Measurements from ENCODE around the gene SRPK3.
"Not testable (repeated sequence)": the region's sequence is repeated elsewhere in the genome, so short reads cannot be mapped to it uniquely, and the experiment has no call there.

SRPK3 gene

DNA sequence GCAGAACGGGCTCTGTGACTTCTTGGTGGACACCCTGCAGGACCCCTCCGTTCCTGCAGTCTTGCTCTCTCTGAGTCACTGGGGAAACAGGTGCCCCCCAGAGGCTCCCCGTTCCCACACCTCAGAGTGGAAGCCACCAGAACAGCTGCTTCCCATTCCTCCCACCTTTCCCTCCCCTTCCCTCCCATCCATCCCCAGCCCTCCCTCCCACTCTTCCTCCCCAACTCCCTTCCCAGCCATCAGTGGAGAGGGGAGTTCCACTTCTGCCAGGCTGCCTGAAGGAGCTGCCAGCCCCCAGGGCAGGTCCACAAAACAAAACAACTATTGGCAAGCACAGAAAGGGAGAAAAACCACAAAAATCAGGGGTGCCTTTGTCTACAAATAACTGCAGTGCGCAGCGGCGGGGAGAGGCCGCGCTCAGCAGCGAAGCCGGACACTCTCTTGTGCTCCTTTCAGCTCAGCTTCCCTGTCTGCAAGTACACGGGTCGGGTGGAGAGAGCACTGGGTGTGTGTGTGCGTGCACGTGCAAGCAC lies 21.7 kb downstream of the SRPK3 start:
- Mint-ChIP-seq H3K4me1 (peaks cover 11% of the 10 kb centered on the region), H3K9me3 (no peaks in the 10 kb centered on the region), H3K27me3 (no peaks in the 10 kb centered on the region), H3K27ac (no peak overlapping the region), H3K4me3 (no peak overlapping the region)
- DNase-seq = no peak
- peak; percentile 14 for ATAC-seq

DNA sequence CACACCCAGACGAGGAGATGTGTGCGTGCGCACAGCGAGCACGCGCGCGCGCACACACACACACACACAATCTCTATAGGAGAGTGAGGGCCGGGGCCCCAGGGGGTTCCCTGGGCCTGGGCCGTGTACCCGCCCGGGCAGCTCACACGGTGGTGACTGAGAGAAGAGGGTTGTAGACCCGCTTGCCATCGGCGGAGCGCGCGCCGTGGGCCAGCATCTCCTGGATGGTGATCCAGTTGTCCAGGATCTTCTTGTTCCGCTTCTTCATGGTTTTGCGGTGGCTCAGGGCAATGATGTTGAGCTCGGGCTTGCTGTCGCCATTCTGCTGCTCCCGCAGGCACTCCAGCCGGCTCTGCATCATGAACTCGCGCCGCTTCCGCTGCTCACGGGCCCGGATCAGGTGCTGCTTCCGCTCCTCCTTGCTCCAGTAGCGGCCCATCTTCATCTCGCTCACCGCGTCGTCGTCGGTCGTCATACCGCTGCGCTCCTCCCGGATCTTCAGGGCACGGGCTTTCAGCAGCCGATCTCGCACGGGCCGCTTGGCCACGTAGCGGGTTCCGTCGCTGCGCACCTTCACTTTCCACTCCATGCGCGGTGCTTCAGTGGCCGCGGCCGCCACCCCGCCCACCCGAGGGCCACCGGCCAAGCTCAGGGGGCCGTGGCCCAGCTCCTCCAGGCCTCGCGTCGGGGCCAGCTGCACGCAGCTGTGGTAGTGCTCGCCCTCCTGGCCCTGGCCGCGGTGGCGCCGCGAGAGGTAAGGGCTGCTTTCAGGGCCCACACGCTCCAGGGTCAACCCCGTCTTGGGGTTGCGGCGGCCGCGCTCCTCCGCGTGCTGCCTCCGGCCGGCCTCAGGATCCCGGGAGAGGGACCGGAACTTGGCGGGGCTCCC lies 22.6 kb downstream of the SRPK3 start:
- Mint-ChIP-seq H3K4me1 (peaks cover 6% of the 10 kb centered on the region), H3K4me3 (no peak overlapping the region), H3K9me3 (no peaks in the 10 kb centered on the region), H3K27me3 (no peaks in the 10 kb centered on the region), H3K27ac (no peak overlapping the region)
- DNase-seq (no peak), ATAC-seq (peak; percentile 35)

DNA sequence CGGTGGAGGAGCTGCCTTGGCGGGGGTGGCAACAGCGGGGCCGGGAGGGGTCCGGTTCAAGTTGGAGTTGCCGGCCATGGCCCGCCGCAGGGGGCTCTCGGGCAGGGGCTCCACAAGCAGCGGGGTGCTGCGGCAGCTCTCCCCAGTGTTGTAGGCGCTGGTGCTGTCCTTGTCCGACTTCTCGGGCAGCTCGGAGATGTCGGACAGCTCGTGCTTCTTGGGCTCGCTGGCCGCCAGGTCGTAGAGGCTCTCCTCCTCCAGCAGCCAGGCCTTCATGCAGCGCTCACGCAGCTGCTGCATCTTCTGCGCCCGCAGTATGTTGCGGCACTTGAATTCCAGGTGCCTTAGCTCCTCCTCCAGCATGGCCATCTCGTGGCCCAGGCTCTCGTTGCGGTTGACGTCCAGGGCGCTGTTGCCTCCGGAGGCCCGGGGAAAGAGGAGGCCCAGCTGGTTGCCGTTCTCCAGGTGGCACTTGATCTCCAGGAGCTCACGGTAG lies 23.3 kb downstream of the SRPK3 start:
- ATAC-seq (no peak), DNase-seq (no peak)
- H3K4me1 Mint-ChIP-seq = peaks cover 6% of the 10 kb centered on the region
- H3K27ac Mint-ChIP-seq = no peak overlapping the region
- H3K4me3 Mint-ChIP-seq = no peak overlapping the region
- no peaks in the 10 kb centered on the region for H3K27me3 Mint-ChIP-seq
- H3K9me3 Mint-ChIP-seq = no peaks in the 10 kb centered on the region

DNA sequence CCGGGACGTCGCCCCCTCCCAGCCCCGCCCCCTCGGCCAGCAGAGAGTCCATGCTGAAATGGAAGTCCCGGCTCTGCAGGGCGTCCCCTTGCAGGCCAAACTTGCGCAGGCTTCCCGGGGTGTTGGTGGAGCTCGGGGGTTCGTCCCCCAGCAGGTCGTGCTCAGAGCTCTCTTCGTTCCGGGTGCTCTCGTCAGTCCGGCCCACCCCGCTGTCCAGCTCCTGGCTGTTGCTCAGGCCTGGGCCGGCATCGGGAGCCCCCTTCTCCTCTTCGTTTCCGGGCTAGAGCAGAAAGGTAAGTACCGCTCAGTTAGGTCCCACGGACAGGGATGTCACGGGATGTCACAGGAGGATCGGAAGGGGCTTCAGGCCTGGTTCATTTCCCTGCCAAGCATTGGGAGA lies 23.8 kb downstream of the SRPK3 start:
- Mint-ChIP-seq H3K4me3 (no peak overlapping the region), H3K4me1 (peaks cover 6% of the 10 kb centered on the region), H3K9me3 (no peaks in the 10 kb centered on the region), H3K27me3 (no peaks in the 10 kb centered on the region), H3K27ac (no peak overlapping the region)
- DNase-seq = no peak
- no peak for ATAC-seq

DNA sequence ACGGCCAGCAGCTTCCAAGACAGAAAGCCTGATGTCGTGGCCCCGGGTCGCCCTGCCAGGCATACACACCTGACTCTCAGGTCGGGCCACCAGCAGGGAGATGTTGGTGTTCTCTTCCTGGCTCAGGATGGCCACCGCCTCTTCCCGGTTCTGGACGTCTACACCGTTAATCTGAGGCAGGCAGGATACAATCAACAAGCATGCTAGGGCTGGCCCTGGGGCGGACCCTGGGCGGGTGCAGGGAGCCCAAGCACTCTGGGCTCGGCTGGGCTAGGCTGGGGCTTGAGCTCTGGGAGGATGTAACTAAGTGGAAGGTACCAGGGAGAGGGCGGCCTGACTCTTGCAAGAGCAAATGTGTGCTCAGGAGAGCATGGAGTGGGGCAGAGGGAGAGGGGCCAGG lies 24.6 kb downstream of the SRPK3 start:
- H3K9me3 Mint-ChIP-seq = no peaks in the 10 kb centered on the region
- ATAC-seq (no peak), DNase-seq (no peak)
- no peaks in the 10 kb centered on the region for H3K27me3 Mint-ChIP-seq
- H3K4me3 Mint-ChIP-seq = no peak overlapping the region
- no peak overlapping the region for H3K27ac Mint-ChIP-seq
- H3K4me1 Mint-ChIP-seq = peaks cover 6% of the 10 kb centered on the region

DNA sequence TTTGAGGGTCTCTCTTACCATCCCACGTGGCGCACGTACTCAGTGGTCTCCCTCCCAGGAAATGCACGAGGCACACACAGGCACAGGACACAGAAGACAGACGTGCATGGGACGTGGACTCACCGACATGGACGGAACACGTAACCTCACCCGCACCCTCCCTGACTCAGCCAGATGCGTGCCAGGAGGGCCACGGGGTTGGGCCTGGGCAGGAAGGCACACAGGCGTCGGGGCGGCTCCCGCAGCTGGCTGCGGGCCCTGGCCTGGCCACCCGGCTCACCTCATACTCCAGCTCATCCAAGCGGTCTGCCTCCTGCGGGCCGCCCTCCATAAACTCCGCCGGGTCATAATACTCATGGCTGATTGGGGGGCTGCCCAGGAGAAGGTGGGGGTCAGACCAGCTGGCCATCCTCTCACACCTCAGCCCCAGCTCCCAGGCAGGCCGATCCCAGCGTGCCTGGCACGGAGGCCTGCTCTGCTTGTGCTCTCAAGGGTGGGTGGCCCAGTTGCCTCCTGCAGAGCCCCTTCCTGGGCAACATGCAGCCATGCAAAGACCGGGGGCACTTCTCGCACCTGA lies 26.2 kb downstream of the SRPK3 start:
- ATAC-seq = no peak
- Mint-ChIP-seq H3K4me3 (no peak overlapping the region), H3K27me3 (no peaks in the 10 kb centered on the region)

DNA sequence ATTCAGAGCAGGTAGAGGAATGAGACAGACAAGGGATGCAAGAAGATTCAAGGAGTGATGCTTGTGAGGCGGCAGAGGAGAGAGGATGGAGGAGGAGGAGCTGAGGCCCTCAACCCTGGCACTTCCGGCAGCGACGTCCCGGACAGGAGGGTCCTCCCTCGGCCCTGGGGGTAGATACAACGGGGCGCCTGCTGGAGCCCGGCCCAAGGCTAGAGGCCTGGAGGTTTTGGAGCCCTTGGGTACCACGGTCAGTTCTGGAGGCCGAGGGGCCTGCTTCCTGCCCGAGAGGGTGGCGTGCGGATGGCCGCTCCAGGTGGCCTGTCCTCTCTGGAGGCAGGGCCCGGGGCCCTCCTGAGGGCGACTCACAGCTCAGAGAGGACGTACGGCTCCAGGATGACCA lies 27.1 kb downstream of the SRPK3 start:
- no peaks in the 10 kb centered on the region for H3K9me3 Mint-ChIP-seq
- no peaks in the 10 kb centered on the region for H3K4me1 Mint-ChIP-seq
- ATAC-seq (no peak), DNase-seq (no peak)
- no peaks in the 10 kb centered on the region for H3K27me3 Mint-ChIP-seq
- no peak overlapping the region for H3K27ac Mint-ChIP-seq
- H3K4me3 Mint-ChIP-seq = no peak overlapping the region

More for the DNA sequence above, 26.2 kb downstream of the SRPK3 start:
- Mint-ChIP-seq H3K4me1 (peaks cover 6% of the 10 kb centered on the region), H3K27ac (no peak overlapping the region), H3K9me3 (no peaks in the 10 kb centered on the region)
- DNase-seq = no peak

DNA sequence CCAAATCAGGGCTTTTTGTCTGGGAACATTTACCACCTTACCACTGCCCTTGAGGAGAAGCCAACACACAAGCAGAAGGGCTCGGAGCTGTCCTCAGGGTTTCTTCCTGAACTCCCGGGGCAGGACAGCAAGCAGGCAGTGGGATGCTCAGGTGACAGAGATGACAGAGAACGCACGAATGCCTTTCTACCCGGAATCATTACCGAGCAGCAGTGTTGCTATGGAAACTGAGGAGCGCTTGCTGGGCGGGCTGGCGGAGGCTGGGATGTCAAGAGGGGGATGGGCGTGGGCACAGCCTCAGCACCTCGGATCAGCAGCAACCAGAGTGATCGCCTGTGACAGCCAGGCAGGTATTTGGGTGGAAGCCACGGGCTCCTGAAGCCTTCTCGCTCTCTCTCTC lies 31.4 kb downstream of the SRPK3 start:
- Mint-ChIP-seq H3K27me3 (peaks cover 7% of the 10 kb centered on the region), H3K9me3 (no peaks in the 10 kb centered on the region), H3K4me1 (peaks cover 17% of the 10 kb centered on the region), H3K4me3 (no peak overlapping the region), H3K27ac (no peak overlapping the region)
- ATAC-seq (no peak), DNase-seq (no peak)

DNA sequence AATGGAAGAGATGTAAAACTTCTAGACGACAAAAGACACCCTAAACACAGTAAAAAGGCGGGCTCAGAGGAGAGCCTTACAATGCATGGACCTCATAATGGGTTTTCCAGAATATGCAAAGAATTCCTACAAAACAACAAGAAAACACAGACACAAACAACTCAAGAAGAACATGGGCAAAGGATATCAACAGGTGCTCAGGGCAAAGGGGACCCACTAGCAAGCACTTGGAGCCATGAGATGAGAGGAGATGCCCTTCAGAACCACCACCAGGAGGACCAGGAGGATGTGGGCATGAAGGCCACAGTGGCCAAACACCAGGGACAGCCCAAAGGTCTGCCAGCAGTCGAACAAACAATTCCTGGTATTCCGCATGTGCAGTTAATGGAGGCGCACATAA lies 32.3 kb downstream of the SRPK3 start:
- DNase-seq (no peak), ATAC-seq (no peak)
- H3K4me1 Mint-ChIP-seq = peaks cover 20% of the 10 kb centered on the region
- H3K4me3 Mint-ChIP-seq = no peak overlapping the region
- no peaks in the 10 kb centered on the region for H3K9me3 Mint-ChIP-seq
- H3K27me3 Mint-ChIP-seq = peaks cover 7% of the 10 kb centered on the region
- no peak overlapping the region for H3K27ac Mint-ChIP-seq

DNA sequence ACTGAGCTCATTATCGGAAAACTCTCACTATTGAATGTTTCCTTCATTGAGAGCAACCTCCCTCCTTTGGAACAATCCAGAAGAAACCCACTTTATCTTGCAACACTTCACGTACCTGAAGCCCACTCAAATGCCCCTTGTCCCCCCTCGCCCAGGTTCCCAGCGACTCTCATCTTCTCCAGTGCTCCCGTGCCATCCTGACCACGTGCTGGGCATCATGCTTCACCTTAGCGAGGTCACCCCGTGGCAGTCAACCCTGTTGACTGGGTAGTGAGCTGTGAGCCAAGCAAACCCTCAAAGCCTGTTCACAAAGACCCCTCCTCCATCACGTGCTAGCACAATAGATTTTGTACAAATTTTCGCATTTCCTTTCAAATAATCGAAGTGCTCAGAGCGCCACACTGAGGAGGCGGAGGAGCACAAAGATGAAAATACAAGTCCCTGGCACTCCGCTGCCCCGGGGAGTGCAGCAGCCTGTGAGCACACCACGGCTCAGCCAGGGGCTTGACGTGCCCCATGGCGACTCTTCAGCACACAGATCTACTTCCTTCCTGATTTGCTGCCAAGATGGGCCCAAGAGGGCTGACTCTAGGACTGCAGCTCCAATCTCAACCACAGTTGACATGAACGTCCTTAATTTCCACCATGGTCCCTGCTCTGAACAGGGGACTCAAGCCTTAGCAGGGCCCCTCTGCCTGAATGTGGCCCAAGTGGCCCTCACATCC lies 33.9 kb downstream of the SRPK3 start:
- Mint-ChIP-seq H3K27me3 (peaks cover 7% of the 10 kb centered on the region), H3K4me1 (peaks cover 26% of the 10 kb centered on the region), H3K9me3 (no peaks in the 10 kb centered on the region), H3K4me3 (no peak overlapping the region), H3K27ac (no peak overlapping the region)
- DNase-seq (no peak), ATAC-seq (no peak)

DNA sequence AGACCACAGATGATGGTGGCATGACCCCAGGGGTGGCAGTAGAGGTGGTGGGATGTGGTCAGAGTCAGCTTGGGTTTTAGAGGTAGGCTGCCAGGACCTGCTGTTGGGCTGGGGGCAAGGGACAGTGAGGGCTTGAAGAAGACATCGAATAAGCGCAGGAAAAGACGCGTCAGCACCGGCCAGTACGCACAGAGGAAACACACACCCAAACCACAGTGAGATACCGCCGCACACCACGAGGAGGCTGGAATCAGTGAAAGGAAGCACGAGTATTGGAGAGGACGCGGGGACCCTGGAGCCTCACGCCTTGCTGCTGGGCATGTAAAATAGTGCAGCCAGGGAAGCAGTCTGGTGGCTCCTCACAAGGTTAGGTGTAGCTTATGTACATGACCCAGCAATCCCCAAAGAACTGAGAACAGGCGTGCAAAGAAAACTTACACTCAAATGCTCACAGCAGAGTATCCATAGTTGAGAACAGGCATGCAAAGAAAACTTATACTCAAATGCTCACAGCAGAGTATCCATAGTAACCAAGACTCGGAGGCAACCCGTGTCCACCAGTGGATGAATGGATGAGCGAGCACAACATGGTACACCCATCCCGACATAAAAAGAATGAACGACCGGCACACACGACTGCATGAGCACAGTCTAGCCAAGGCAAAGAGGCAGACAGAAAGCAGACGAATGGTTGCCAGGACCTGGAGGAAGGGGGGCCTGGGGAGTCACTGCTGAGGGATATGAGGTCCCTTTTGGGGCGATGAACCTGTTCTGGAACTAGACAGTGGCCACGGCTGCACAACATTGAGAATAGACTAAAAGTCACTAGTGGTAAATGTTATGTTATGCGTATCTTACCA lies 36.2 kb downstream of the SRPK3 start:
- Mint-ChIP-seq H3K4me3 (no peak overlapping the region), H3K4me1 (peaks cover 43% of the 10 kb centered on the region), H3K27me3 (peaks cover 7% of the 10 kb centered on the region), H3K9me3 (no peaks in the 10 kb centered on the region), H3K27ac (peak overlapping the region in 1 of 2 donors; percentile 65)
- ATAC-seq = peak; percentile 71
- peak in 1 of 2 donors; percentile 38 for DNase-seq

DNA sequence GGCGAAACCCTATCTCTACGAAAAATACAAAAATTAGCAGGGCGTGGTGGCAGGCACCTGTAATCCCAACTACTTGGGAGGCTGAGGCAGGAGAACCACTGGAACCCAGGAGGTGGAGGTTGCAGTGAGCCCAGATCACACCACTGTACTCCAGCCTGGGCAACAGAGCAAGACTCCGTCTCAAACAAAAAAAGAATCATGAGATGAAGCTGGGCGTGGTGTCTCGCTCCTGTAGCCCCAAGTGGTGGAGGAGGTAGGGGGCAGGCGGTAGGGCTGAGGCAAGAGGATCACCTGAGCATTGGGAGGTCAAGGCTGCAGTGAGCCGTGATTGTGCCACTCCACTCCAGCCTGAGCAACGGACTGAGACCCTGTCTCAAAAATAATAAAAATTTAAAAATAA lies 37.2 kb downstream of the SRPK3 start:
- ATAC-seq, H3K27me3 Mint-ChIP-seq, H3K9me3 Mint-ChIP-seq, H3K27ac Mint-ChIP-seq, DNase-seq: not testable (repeated sequence)
- Mint-ChIP-seq H3K4me1 (peaks cover 51% of the 10 kb centered on the region), H3K4me3 (peak overlapping the region; percentile 15 to 72)

DNA sequence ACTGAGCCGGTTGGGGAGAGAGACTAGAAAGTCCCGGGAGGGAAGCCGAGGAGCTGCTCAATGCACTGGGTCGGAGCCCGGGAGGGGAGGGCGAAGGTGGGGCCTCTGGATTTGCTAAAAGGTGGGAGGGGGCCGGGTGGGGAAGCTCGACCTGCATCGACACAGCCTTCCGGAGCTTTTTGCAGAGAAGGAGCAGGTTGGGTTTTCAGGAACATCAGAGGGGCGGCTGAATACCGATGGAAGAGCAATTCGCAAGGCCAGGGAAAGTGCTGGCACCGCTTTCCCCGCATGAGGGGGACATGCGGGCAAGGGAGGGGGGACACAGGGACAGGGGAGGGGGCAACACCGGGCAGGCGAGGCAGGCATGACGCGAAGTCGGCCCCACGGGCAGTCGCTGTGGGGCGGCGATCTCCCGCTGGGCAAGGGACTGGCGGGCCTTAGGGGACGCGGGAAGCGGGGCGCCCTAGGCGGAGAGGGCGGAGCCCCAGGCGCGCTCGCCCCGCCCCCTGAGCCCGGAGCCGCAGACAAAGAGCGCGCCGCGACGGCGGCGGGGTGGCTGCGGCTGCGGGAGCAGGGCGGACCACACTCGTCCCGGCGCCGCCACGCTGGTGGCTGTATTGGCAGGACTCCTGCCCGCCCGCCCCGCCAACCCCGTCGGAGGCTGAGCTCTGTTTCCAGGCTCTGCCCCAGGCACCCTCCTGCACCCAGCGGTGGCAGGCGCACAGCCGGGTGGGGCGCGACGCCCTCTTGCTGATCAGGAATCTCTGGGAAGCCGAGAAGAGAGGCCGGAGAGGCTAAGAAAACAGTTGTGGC lies 37.9 kb downstream of the SRPK3 start:
- Mint-ChIP-seq H3K9me3 (no peaks in the 10 kb centered on the region), H3K27me3 (peaks cover 7% of the 10 kb centered on the region), H3K27ac (no peak overlapping the region), H3K4me1 (peaks cover 51% of the 10 kb centered on the region), H3K4me3 (peak overlapping the region; percentile 61 to 72)
- peak; percentile 30 to 38 for DNase-seq
- ATAC-seq = peak; percentile 68

DNA sequence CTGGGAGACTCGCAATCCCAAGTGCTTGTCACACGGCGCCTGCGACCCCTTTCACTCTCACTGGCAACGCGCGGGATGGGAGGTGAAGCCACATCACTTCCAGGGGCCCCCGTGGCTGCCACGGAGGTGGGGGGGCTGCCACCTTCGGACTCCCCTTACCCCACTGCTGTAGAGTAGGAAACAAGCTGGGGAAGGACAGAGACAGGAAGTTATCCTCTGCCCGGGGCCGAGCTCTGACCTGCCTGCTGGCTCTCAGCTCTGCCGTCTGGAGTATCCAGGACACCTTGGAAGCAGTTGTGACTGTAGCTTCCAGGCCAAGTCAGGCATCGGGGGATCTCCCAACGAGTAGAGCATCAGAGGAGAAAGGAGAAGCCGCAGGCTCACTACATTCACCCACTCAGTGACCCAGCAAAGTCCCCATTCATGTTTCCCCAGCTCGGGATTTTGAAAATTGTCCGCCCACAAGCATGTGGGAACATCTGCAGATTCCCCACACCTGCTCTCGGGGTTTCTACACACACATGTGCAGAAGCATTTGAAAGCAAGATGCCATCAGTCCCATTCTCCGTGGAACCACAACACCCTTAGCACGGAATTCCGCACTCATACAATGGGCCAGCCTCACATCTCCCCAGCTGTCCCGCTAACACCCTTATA lies 38.7 kb downstream of the SRPK3 start:
- Mint-ChIP-seq H3K27ac (no peak overlapping the region), H3K4me1 (peaks cover 51% of the 10 kb centered on the region), H3K27me3 (peaks cover 5% of the 10 kb centered on the region), H3K9me3 (no peaks in the 10 kb centered on the region), H3K4me3 (peak overlapping the region; percentile 59 to 62)
- ATAC-seq (peak; percentile 10), DNase-seq (no peak)

Measured in stimulated activated naive CD8-positive, alpha-beta T cell treated with anti-CD3 and anti-CD28 coated beads, Interleukin-15, amount 100 ng/mL, for 72 hours (primary cell).